Left lung (tissue), 10 donors: ENCODE data around the gene KRT16. TPM values are rescaled to one million over a fixed set of nuclear protein-coding genes. Genes with fewer than 3 reads are reported as not detected.

Source experiments
- ATAC-seq: fragments of 200-7000 bp; cut with Tn5 transposase; one replicate; pipeline ENCODE4 v1.9.1; 2020; ENCODE audit warnings: moderate library complexity
- DNase-seq, 4 donors: peaks; one replicate each; pipeline ENCODE4 v3.0.0-alpha.2; 2013 to 2020
- H3K27ac ChIP-seq, 2 donors: fragments of 200-600 bp; sonication (generic) in 1 of 2; one replicate each; pipeline versions ENCODE4 v1.5.0 to v1.8.0; 2020 to 2021
- H3K27me3 ChIP-seq, 2 donors: fragments of 200-600 bp; sonication (generic) in 1 of 2; one replicate each; pipeline versions ENCODE4 v1.5.0 to v1.8.0; 2020 to 2021
- H3K36me3 ChIP-seq, 2 donors: fragments of 200-600 bp; sonication (generic) in 1 of 2; one replicate each; pipeline versions ENCODE4 v1.5.0 to v1.8.0; 2020 to 2021
- H3K4me1 ChIP-seq, 2 donors: fragments of 200-600 bp; one replicate each; pipeline ENCODE4 v1.8.0; 2021
- H3K4me3 ChIP-seq, 2 donors: fragments of 200-600 bp; sonication (generic) in 1 of 2; one replicate each; pipeline versions ENCODE4 v1.5.0 to v1.8.0; 2020 to 2021; ENCODE audit warnings: mild to moderate bottlenecking in 1 of 2
- H3K9me3 ChIP-seq, 2 donors: fragments of 200-600 bp; sonication (generic) in 1 of 2; one replicate each; pipeline versions ENCODE4 v1.5.0 to v1.8.0; 2020 to 2021
- intact Hi-C, 2 donors: fragments of 100-400 bp; cut with DNase I; formaldehyde crosslinking; loops; one replicate each; pipeline versions ENCODE4 v1.11.2 to v1.14.2; 2022
- polyA plus RNA-seq, 6 donors: library from polyadenylated mRNA; unstranded; fragments of 120-200 nt; gene quantifications; one replicate each; pipeline ENCODE4 v1.2.1, GENCODE V29; 2013; ENCODE audit not compliant: insufficient read length in 6 of 6
- total RNA-seq, 2 donors: library from RNA; stranded (reverse); fragmentation: NEBNext Ultra II Directional; extraction: Animal tissue kit (Norgen Biotek cat#: 25700); gene quantifications; one replicate each; pipeline ENCODE4 v1.2.1, GENCODE V29; 2021
- TF ChIP-seq, protein P1 (sequence below), 2 donors: fragments of 200-600 bp; sonication (generic) in 1 of 2; IDR thresholded peaks; one replicate each; pipeline versions ENCODE4 v1.5.0 to v1.8.0; 2021; ENCODE audit warnings: antibody characterized with exemption in 2 of 2
- donor health status: DM: no; HTN: yes; CAD: no.
- donor health status: DM: no; HTN: no; CAD: no.

The KRT16 gene
- total and polyA plus RNA-seq, 8 donors: 0.65 to 1.0 TPM; not detected in 6

DNA sequence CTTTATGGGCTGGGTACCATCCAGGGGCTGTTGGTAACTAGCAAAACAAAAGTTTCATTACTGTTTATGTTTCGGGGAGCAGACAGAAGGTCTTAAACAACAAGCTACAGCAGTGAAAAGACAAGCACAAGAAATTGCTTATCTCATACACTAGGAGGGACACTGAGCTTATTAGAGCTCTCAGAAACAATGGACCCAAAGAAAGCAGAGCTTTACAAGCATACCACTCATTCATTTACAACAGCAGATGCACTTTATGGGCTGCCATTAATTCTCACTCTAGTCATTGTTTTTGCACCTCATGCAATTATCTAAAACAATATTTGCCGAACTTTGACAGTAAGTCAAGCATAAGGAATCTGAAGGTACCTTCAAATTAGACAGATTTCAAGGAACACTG, 10.0 kb downstream of the KRT16 start:
- TF ChIP-seq, protein P1, sequence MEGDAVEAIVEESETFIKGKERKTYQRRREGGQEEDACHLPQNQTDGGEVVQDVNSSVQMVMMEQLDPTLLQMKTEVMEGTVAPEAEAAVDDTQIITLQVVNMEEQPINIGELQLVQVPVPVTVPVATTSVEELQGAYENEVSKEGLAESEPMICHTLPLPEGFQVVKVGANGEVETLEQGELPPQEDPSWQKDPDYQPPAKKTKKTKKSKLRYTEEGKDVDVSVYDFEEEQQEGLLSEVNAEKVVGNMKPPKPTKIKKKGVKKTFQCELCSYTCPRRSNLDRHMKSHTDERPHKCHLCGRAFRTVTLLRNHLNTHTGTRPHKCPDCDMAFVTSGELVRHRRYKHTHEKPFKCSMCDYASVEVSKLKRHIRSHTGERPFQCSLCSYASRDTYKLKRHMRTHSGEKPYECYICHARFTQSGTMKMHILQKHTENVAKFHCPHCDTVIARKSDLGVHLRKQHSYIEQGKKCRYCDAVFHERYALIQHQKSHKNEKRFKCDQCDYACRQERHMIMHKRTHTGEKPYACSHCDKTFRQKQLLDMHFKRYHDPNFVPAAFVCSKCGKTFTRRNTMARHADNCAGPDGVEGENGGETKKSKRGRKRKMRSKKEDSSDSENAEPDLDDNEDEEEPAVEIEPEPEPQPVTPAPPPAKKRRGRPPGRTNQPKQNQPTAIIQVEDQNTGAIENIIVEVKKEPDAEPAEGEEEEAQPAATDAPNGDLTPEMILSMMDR (IDR thresholded peaks at IDR 0.05): no peak
- intact Hi-C loops: no loop called here
- Histone ChIP-seq H3K36me3 (no peaks in the 10 kb centered on the region), H3K4me3 (no peak overlapping the region), H3K9me3 (peaks cover 0 to 16% of the 10 kb centered on the region in 2 donors), H3K27me3 (peaks cover 0 to 18% of the 10 kb centered on the region in 2 donors), H3K4me1 (no peaks in the 10 kb centered on the region), H3K27ac (no peak overlapping the region)
- ATAC-seq (no peak), DNase-seq (no peak)

DNA sequence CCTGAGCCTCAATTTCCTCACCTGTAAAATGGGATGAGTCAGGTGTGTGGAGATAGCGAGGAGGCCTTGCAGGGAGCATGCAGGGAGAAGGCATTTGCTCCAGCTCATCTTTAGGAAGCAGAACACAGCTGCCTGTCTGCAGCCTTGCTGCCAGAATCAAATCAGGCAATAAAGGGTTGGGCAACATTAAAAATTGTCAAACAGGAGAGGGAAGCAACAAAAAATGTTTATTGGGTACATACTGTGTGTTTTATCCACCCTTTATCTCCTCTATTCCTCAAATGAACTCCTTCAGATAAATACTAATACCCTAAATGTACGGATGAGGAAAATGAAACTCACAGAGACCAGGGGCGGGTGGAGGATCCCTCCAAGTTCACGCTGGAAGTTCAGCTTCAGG, 12.2 kb downstream of the KRT16 start:
- H3K9me3 ChIP-seq: no peaks in the 10 kb centered on the region
- ATAC-seq (no peak), DNase-seq (no peak)
- no peaks in the 10 kb centered on the region for H3K4me1 ChIP-seq
- H3K27me3 ChIP-seq: peaks cover 0 to 18% of the 10 kb centered on the region in 2 donors
- H3K36me3 ChIP-seq: no peaks in the 10 kb centered on the region
- H3K27ac ChIP-seq: no peak overlapping the region
- intact Hi-C loops: no loop called here
- no peak overlapping the region for H3K4me3 ChIP-seq
- TF ChIP-seq, protein P1 (IDR thresholded peaks at IDR 0.05): no peak

DNA sequence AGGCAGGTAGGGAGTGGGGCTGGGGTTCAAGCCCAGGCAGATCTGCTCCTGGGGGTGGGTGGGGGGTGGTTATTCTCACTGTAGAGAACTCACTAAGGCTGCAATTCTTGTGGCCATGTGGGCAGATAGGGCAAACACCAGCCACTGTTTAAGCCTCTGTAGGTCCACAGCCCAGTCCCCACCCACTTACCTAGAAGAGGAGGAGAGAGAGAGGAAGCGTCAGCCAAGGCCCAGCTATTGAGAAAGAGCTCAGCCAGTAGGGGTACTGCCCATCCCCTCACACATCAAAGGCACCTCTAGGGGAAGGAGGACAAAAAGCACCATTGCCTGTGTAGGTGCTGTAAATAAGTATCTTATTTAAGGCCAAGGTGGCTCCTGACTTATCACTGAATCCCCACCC, 12.9 kb downstream of the KRT16 start:
- Histone ChIP-seq H3K4me1 (no peaks in the 10 kb centered on the region), H3K36me3 (no peaks in the 10 kb centered on the region), H3K9me3 (no peaks in the 10 kb centered on the region), H3K27ac (no peak overlapping the region), H3K4me3 (no peak overlapping the region), H3K27me3 (peaks cover 0 to 17% of the 10 kb centered on the region in 2 donors)
- TF ChIP-seq, protein P1 (IDR thresholded peaks at IDR 0.05): no peak
- no peak for ATAC-seq
- DNase-seq: no peak
- intact Hi-C loops: no loop called here

DNA sequence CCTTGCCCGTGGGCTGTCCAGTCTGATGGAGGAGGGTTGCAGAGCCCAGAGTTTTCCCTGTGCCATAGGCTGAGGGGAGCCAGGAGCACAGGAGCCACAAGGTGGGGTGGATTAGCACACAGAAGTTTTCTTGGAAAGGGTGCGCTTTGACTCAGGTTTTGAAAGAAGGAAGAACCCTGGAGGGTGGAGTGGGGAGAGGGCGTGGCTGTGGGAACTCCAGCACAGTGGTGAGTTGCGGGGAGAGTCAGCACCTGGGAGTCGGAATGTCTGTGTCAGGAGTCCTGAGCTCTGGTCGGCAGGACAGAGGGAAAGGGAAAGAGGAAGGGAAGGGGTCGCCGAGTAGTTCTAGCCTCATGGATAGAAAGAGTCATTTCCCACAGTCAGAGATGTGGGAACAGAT, 17.0 kb downstream of the KRT16 start:
- no peak overlapping the region for H3K27ac ChIP-seq
- peaks cover 0 to 27% of the 10 kb centered on the region in 2 donors for H3K27me3 ChIP-seq
- H3K4me3 ChIP-seq: no peak overlapping the region
- TF ChIP-seq, protein P1 (IDR thresholded peaks at IDR 0.05): no peak
- no peaks in the 10 kb centered on the region for H3K36me3 ChIP-seq
- H3K9me3 ChIP-seq: no peaks in the 10 kb centered on the region
- DNase-seq: no peak
- intact Hi-C loops: no loop called here
- no peaks in the 10 kb centered on the region for H3K4me1 ChIP-seq
- no peak for ATAC-seq

DNA sequence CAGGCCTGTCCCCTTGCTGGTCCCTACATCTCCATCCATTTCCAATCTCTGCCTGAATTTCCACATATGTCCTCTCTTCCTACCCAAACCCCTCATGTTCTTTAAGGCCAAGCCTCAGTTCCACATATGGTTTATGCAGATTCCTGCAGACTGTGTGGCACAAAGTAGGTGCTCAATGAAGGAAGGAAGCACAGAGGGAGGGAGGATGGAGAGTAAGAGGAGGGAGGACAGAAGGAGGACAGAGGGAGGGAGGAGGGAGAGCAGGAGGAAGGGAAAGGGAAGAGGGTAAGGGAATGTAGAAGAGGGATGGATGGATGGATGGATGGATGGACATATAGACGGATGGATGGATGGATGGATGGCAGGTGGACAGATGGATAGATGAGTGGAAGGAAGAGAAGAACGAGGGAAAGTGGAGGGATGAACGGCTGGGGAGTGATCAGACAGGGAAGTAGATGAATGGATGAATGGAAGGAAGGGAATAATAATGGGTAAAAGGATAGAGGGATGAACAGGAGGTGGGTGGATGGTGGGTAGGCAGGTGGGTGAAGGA, 18.1 kb downstream of the KRT16 start:
- Histone ChIP-seq H3K27me3 (peaks cover 0 to 27% of the 10 kb centered on the region in 2 donors), H3K4me3 (no peak overlapping the region), H3K4me1 (no peaks in the 10 kb centered on the region), H3K27ac (no peak overlapping the region), H3K9me3 (no peaks in the 10 kb centered on the region), H3K36me3 (no peaks in the 10 kb centered on the region)
- DNase-seq (no peak), ATAC-seq (no peak)
- intact Hi-C loops: no loop called here
- TF ChIP-seq, protein P1 (IDR thresholded peaks at IDR 0.05): no peak
